GM19351 (cell line): ENCODE results near the gene RIMS1.

Source experiments
- ATAC-seq: cut with Tn5 transposase; IDR thresholded peaks from one replicate; pipeline ENCODE4 v1.9.1; 2021; ENCODE audit warnings: mild to moderate bottlenecking, moderate library complexity; ENCODE audit not compliant: unreplicated experiment

Gene RIMS1, protein sequence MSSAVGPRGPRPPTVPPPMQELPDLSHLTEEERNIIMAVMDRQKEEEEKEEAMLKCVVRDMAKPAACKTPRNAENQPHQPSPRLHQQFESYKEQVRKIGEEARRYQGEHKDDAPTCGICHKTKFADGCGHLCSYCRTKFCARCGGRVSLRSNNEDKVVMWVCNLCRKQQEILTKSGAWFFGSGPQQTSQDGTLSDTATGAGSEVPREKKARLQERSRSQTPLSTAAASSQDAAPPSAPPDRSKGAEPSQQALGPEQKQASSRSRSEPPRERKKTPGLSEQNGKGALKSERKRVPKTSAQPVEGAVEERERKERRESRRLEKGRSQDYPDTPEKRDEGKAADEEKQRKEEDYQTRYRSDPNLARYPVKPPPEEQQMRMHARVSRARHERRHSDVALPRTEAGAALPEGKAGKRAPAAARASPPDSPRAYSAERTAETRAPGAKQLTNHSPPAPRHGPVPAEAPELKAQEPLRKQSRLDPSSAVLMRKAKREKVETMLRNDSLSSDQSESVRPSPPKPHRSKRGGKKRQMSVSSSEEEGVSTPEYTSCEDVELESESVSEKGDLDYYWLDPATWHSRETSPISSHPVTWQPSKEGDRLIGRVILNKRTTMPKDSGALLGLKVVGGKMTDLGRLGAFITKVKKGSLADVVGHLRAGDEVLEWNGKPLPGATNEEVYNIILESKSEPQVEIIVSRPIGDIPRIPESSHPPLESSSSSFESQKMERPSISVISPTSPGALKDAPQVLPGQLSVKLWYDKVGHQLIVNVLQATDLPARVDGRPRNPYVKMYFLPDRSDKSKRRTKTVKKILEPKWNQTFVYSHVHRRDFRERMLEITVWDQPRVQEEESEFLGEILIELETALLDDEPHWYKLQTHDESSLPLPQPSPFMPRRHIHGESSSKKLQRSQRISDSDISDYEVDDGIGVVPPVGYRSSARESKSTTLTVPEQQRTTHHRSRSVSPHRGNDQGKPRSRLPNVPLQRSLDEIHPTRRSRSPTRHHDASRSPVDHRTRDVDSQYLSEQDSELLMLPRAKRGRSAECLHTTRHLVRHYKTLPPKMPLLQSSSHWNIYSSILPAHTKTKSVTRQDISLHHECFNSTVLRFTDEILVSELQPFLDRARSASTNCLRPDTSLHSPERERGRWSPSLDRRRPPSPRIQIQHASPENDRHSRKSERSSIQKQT (N-terminal part only)

DNA sequence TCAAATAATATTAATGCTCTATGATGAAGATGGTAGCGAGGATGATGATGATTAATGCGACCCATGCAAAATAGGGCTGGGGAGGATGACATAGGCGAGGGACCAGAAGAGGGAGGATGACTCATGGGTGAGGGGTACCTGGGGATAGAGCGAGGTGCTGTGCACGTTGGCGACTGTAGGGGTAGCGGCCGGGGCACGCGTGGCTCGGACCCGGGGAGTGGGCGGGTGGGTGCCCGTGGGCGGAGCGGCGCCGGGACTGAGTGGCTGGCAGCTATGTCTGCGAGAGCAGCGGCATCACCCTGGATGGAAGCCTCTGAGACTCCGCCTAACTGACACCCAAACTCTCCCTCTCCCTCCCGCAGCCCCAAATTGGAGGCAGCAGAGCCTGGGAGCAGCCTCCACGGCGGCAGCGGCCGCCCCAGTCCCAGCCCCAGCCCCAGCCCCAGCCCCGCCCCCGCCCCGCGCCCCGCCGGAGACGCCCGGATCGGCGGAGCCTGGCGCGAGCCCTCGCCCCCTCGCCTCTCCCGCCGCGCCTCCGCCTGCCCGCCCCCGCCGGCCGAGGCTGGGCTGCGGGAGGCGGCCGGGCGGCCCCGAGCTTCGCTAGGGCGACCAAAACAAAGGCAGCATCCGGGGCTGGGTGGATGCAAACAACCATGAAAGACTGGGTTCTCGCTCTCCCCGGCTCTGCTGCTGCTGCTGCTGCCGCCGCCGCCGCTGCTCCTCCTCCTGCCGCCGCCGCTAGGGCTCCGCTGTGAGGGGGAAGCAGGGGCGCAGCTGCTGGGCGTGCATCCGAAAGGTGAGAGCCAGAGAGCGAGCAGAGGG, at the start of gene RIMS1:
RIMS1 (plus strand) TSS at position 367 of the 822 bp plus-strand sequence. CDS start 474 bp downstream, outside the sequence.
- ATAC-seq = peak; percentile 93

DNA sequence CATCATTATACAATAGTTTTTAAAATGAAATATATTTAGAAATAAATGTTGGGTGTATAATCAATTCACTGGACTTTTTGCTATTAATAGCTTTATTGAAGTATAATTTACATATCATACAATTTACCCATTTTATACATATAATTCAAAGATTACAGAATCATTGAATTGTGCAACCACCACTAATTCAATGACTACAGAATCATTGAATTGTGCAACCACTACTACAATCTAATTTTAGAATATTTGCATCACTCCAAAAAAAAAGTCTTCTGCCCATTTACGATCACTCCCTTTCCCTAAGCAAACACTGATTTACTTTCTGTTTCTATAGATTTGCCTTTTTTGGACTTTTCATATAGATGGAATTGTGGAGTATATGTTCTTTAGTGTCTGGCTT, 35.1 kb upstream of the RIMS1 start:
- ATAC-seq = no peak

DNA sequence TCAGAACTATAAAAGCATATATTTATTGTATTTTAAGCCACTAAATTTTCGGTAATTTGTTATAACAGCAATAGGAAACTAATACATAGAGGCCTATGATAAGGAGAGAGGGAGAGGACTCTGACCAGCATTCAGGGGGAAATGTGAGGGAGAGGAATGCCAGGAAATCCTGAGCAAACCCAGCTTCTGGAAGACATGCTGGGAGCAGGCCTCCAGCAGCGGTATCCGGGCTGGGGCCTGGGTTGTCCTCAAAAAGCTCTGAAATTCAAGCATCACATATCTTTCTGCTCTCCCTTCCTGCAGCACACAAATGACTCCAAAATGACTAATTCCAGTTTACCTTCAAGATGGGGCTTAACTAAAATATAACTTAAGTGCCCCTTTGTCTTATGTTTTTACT, 33.4 kb upstream of the RIMS1 start:
- no peak for ATAC-seq

DNA sequence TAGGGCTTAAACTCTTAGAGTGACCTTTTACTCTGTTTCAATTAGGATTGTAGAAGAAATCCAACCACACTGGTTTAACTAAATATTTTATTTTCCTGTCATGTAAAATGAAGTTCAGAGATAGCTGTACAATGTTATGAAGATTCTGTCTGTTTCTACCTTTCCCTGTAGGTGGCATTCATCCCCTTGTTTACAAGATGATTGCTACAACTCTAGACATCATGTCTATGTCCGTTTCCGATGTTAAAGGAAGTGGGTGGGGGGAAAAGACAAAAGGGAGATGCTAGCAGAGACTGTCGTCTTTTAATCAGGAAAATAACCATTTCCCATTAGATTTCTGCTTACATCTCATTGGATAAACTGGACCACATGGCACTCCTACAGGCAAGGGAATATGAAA, 30.9 kb upstream of the RIMS1 start:
- peak; percentile 80 for ATAC-seq

DNA sequence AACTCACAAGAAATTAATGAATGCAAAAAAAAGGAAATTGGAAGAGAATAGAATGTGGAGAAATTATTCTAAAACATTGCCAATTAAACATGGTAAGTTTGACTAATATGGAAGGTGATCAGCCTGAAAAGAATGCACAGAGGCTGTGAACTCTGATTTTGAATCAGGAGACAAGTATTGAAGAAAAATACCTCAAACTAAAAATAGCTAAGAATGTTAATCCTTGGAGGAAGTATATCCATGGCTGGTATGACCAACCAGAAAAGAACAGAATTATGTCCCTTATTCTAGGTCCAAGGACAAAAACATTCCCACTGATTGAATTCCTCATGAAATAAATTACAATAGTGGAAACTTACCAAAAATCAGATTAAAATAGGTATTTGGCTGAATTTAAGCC, 7.3 kb upstream of the RIMS1 start:
- no peak for ATAC-seq

DNA sequence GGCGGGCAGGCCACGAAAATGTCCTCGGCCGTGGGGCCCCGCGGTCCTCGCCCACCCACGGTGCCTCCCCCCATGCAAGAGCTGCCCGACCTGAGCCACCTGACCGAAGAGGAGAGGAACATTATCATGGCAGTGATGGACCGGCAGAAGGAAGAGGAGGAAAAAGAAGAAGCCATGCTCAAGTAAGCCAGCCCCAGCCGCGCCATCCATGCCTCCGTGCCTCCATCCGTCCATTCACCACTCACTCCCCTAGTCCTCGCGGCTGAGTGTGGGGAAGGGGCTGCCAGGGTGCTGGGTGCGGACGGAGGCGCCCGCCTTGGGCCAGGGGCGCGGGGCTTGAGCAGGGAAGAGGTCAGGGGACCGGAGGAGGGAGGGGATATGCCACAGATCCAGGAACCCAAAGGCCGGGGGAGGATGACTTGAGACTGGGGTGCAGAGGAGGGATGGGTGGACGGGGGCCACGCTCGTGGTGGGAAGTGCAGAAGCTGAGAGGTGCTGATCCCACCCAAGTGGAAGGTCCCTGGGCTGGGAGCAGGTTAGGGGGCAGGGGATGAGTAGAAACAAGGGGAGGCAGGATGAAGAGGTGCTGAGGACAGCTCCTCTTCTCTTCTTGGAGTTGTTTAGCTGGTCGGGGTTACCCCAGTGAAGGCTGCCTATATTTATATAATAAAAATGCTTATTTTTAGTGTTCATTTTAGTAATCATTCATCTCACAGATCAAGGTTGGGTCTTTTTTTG, 825 bp downstream of the RIMS1 start:
- ATAC-seq = no peak

DNA sequence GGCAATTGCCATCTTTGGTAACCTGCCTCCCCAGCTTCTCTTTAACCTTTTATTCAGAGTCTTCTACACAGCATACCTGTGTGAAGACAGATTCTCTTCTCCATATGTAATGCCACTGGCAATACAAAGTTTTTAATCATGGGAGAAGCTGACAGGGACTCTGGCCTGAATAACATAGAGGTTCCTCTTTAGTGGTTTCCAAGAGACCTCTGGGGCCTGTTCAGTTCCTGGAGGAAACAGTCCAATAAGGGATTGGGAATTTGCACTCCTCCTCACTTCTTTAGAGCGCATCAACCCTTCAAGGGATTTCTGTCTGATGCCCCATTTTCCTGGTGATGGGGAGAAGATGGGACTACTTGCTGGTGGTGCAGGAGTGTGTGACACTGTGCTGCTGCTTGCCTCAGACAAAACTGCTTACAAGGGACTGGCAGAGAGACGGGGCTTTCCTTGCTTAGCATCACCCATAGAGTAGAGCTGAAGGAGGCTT, 1.4 kb downstream of the RIMS1 start:
- no peak for ATAC-seq

DNA sequence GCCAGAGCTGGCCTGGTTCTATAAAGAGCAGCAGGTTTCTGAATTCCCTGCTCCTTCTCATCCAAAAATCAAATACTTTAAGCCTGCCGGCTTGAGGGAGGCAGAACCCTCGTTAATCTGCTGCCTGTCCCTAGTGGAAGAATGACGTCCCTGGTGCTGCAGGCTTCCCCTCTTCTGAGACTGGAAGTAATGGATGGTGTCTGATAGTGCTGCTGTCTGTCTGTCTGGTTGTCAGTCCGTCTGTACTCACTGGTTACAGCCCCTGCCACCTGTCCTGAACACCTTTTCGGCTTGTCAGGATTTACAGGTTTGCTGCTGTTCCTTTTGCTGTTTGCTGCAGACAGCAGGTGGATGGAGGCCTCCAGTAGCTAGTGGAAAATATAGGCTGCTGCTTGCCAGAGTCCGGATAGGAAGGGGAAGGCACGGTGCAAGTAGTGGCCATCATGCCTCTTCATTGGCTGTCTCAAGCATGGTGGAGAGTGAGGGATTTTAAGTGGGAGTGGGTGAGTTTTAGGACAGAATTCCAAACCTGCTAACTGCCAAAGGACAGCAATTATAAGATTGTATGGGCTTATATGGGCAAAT, 2.5 kb downstream of the RIMS1 start:
- no peak for ATAC-seq

DNA sequence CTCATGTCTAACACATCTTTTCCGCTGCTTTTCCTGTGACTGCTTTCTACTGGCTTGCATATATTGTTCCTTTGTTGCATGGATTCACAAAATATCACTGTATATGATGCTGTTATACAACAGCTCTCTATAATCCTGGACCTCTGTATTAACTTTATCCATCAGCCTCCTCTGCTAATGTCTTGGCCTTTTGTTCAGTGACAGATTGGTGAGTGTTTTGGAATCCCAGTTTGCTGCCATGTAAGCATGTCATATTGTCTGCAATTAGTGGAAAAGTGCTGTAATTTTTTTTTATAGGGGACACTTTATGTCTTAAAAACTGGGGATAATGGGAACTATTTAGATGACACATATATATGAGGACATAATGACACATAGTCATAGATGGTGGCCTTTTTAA, 3.0 kb downstream of the RIMS1 start:
- no peak for ATAC-seq

DNA sequence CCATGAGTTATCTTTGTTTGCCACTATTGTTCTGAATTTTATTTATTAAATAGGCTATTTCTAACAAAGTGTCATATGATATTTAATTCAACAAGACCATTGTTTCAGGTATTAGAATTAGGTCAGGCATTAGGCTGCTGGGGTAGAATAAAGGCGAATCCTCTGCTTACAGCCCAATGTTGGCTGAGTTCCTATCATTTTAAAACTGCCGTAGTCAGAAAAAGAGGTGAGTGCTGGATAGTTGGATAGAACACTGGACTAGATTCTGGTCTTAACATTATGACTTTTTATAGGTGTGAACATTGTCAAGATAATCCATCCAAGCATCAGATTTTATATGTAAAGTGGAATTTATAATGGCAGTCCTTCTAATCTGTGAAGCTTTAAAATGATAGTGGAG, 6.3 kb downstream of the RIMS1 start:
- no peak for ATAC-seq

DNA sequence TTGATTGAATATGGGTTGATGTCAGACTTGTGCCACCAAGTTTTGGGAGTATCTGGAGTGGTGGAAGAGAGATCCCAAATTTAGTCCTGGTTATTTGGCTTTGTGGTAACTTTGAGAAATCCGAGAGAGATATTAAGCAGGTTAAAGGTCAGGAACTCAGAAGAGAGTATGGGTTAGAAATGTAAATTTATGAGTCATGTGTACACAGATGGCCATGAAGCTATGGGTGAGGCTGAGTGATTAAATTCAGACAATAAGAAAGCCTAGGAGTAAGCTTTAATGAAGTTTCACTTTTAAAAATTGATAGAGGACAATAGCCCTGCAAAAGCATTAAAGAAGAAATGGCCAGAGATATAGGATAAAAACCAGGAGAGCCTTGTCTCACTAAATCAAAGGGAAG, 14.3 kb downstream of the RIMS1 start:
- ATAC-seq = no peak

DNA sequence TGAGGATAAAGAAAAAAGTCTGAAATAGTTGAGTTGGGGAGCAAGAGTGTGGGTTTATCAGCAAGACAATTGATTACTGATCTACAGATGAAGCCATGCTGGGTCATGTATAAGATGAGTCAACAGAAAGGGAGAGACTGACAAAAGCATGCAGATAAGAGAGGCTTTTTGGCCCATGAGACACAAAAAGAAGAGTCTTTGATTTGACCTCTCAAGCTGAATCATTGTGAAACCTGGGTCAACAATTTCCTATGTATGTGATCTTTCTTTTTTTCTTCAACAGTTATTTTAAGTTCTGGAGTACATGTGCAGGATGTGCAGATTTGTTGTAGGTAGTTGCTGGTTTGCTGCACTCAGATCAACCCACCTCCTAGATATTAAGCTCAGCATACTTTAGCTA, 15.9 kb downstream of the RIMS1 start:
- peak; percentile 88 for ATAC-seq

DNA sequence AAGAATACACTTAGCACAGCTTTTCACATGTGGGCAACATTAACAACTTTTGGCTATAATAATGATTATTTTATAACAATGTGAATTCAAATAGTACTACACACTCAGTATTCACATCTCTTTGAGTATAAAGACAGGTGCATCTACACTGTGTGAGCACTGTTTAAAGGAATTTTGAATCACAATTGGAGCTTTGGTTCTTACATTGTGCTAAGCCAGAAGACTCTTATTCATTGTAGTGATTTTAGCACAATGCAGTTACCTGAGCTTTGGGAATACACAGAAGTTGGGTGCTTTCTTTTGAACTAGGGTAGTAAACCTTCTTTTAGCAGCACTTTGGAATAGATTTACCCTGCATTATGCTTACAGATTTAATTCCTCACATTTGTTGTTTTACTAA, 20.5 kb downstream of the RIMS1 start:
- ATAC-seq = no peak

DNA sequence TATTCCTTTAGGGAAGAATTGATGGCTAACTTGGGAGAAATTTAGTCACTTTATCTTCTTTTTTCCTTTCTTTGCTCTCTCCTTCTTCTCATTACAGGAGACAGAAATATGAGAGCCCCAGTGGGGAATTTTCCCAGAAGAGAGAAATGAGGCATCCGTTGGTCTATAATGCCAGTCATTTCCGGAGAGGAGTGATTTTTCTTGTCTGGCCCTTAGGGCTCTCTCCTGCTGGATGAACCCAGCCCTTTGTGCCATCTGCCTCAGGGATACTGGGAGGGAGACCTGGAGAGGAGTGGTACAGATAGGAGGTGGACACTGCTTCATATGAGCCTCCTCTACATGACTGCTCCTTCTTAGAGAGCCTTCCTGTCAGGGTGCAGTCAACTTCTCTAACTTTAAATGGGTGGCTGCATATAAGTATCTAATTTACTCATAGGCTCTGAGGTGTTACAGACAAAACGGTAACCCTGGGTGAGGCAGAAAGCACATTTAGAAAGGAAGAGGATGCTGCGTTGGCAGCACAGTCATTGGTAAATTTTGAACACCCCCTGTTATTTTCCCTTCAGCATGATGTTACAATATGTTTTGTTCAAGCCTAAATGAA, 21.9 kb downstream of the RIMS1 start:
- peak; percentile 93 for ATAC-seq

DNA sequence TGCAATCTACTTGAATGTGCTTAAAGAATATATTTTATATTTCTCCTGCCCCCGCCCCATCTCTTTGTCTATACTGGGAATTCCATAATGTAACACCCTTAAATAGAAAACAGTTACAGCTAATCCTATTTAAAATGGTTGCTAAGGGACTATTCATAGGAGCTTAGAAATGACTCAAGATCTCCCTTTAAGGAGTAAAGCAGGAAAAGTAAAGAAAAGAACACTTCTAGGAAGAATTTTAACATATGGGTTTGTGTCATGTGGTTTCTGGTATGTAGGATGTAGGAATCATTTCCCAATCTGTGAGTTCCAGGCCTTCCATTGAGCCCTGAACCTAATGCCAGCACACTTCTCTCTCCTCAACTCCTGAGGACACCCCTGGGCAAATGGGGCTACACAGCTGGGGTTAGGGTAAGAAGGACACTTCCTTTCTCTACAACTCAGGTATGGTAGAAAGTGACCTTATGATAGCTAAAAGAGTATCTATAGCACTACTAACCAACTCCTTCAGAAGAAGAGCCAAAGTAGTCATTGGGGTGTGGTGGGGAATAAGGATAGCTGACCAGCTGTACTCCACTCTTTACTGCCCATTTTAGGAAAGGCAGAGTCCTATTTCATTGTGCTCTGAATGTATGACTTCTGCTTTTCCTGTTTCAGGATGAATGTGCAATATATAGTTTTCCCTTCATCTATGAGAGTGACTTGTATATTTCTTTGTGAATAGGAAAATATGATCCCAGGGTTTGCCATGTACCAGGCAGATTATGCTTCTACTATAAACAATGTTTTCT, 27.3 kb downstream of the RIMS1 start:
- no peak for ATAC-seq

DNA sequence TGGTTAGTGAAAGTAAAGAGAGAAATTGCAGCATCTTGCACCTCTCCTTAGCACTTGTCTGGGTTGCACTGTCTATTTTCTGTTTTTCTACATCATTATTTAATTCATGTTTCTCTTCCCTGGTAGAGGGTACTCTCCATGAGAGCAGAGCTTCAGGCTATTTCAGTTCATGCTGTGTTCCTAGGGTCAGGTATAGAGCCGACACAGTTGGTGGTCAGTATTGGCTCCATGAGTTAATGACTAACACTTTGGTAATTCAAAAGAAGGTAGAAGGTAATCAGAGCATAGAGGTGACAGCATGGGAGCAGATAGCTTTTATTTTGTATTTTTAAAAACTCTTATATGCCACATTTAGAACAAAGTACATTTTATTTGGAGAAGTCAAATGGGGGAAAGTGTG, 42.7 kb downstream of the RIMS1 start:
- no peak for ATAC-seq

DNA sequence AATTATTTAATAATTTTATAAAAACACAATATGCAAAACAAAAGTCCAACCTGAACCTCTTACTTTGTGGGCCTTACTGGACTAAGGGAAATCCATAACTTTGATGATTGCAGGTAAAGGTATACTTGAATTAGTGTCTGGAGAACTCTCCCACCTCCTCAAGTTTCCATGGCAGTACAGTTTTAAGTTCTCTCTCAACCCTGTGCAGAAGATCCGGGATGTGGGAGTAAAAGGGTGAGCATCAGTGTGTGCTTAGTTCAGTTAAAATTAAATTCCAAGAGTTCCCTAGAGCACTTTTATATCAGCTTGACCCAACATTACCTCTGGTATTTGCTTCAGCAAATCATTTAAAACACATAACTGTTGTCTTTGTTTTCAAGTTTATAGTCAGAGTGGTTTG, 47.5 kb downstream of the RIMS1 start:
- ATAC-seq = no peak

DNA sequence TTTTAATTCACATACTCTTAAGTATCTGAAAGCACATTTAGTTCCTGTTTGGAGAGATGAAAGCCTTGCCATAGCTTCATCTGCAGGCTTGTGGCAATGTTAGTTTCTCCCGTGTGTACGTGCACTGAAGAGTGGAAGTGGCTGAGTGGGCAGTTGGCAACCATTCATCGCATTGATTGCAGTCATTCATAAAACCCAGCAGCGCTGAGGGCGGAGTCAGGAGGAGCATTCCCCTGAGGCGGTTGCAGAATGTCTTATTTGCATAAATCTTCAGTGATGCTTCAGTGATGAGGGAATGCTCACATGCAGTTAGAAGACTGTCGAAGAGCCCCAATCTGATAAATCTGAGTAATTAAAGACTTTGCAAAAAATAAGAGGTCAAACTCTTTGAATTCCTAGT, 79.1 kb downstream of the RIMS1 start:
- no peak for ATAC-seq
